ENCODE results near the gene LPP. TPM values are rescaled to one million over a fixed set of nuclear protein-coding genes. Genes with fewer than 3 reads are reported as not detected.

The LPP gene
- total RNA-seq, 1 experiment from 2014 or later: 22.1 TPM

DNA sequence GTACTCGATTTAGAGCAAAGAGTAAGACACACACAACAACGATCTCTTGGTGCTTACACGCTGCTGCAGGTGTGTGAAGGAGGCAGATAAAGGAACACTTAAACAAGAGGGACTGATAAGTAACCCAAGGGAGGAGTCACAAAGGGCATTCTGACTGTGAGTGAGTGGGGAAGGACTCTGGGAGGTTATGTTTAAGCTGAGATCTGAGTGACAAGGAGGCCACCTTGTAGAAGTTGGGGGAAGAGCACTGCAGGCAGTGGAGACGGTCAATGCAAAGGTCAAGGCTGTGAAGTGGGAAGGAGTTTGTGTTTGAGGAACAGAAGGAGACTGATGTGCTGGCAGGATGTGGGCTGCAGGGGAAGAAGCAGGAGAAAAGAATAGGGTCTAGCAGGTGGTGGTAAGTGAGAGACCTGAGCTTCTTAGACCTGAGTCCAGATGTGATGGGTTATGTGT, 63.1 kb downstream of the LPP start:
- no peak for DNase-seq (ENCODE audit: extremely low read depth, low read depth)

DNA sequence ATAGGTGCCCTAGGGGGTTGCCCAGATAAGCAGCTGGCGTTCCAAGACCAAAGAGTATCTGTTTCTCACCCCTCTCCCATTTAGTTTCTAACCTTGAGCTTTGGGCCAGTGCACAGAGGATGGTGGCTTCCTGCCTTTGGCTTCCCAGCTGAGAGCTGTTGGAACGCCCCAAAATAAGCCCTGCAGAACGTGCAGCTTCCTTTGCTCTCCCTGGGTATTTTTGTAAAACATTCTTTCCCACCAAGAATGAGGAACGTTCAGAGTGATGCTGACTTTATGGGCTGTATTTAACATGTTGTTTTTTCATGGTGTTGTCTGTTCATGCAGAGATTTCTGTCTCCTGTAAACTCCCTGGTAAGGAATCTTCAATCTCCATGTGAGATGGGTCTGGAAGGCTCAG, 63.8 kb downstream of the LPP start:
- no peak for DNase-seq (ENCODE audit: extremely low read depth, low read depth)

DNA sequence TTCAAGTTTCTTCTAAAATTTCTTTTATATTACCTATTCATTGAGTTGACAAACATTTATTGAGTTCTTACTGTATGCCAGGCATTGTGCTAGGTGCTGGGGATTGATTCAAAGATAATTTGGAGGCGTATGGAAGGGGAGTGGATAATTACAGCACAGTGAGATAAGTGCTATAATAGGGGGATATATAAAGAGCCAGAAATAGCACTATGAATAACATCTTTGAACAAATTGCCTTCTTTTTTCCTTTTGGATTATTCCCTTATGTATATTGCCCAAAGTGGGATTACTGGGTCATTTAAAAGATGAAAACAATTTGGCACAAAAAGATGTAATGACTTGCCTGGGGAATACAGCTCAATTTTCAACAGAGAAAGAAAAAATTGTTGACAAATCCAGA, 64.6 kb downstream of the LPP start:
- no peak for DNase-seq (ENCODE audit: extremely low read depth, low read depth)

DNA sequence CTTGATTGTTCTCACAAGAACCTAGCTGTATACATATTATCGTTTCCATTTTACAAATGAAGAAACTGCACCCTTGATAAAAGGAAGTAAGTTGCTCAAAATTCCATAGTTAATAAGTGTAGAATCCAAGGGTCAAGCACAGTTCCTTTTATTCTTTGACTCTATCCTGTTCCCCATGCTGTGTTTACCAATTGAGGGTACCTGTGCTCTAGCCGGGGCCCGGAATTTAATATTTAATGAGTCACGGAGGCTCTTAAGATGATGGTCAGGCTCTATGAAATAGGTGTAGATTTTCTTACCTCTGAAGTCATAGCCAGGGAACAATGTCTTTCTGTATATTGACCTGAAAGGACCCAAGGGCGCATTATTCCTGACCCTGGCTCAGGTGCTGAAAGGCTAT, 65.2 kb downstream of the LPP start:
- DNase-seq (ENCODE audit: extremely low read depth, low read depth): no peak

DNA sequence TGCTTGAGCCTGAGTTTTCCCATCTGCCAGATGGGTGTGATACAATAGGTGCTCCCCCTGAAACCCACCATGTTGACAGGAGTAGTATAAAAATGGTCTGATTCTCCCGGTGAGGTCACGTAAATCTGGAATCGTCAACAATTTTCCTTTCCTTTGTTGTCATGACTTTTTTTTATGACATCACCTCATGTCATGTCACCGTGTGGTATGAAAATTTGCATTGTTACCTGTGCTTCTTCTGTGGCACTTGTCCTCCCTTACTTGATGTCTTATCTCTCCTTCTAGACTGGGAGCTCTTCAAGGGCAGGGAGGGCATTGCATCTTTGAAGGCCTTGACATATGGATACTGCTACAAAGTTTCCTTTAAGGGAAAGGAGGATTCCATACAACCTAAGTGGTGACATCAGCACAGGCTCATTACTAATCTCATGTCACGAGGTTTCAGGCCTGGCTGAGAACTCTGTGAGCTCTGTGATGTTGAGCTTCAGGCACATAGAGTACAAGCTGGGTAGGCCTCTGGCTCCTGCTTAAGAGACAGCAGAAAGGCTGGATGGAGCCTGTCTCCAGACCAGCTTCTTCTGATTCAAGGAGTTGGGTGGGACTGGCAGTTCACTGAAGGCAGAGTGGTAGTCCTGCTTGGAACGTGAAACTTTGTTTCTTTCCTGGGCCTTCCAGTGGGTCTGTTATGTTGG, 66.3 kb downstream of the LPP start:
- DNase-seq (ENCODE audit: extremely low read depth, low read depth): no peak

DNA sequence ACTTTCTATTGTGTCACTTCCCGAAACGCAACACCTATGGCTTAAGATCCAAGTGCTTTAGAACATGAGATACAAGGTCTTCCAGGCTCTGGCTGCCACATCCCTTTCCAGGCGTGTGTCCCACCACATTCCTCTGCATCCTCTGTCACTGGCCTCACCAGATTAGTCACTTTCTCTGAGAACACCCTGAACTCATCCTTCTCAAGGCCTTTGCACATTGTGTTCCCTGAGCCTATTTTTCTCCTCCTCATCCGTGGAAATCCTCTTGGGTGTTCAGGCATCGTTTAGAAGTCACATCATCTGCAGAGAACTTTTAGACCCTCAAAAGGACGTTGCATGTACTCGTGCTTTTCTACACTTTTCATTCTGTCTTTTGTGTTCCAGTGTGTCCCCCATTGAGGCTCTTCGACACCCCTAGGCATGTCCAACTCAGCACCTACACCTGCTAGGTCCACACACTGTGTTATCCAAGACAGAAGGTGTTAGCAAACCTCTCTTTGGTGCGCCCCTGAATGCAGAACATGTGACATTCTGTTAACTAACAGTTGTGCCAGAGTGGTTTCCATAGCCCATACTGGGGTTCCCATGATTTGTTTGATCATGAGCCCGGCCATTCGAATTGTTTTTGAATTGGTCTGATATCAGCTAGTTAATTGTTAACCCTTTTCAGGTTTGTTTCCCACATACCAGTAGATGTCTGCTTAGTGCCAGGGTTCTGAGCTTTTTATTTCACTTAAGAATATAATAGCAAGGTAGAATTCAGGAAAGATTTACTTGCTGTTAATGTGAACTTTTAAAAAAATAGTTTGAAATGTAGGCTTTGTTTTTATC, 67.2 kb downstream of the LPP start:
- DNase-seq (ENCODE audit: extremely low read depth, low read depth): no peak

DNA sequence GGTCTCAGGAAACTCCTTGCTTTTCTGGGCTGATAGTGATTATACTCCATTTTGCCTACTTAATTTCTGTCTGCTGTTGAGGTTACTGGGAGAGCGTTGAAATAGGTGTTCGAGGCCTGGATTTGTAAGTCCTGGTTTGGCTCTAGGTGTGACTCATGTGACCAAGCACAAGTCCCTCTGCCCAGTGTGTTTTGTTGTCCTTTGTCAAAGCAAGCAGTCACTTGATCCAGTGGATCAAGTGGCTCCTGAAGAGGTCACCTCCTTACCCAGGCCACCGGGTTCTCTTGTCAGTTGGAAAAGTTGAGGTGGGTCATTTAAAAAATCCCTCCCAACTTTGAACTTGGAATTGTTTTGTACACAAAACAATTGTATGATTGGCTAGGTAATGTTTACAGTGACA, 70.0 kb downstream of the LPP start:
- DNase-seq (ENCODE audit: extremely low read depth, low read depth): no peak

DNA sequence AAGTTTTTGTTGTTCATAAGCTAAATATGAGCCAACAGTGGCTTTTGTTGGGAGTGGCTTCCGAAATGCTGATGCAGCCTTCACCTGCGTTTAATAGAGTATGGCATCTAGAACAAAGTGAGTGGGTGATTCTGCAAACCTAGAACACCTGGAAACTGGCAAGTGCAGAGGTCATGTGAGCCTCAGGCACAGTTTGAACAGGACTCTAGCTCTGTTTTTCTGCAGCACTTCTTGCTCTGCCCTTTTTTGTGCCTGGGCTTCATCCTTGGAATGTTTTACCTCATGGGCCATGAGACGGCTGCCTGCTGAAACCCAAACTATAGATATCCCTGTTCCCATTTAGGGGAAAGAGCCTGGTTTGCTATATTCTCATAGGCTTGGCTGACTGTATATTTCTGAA, 73.5 kb downstream of the LPP start:
- DNase-seq (ENCODE audit: extremely low read depth, low read depth): no peak

DNA sequence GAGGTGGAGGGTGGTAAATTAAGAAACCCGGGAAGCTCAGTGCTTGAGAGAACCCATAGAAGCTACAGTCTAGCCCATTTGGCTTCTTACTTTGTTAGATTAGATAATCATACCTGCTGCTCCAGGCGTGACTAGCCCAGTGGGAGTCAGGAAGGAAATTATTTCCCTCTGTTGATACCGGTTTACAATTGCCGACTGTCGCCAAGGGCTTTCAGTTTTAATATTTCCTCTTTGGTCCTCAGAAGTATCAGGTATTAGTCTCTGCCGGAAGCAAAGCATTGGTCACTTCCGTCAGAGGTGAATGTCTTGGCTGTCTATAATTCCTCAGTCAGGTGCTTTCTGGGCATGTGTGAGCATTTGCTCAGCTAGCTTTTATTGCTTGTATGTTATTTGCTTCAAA, 75.2 kb downstream of the LPP start:
- no peak for DNase-seq (ENCODE audit: extremely low read depth, low read depth)

DNA sequence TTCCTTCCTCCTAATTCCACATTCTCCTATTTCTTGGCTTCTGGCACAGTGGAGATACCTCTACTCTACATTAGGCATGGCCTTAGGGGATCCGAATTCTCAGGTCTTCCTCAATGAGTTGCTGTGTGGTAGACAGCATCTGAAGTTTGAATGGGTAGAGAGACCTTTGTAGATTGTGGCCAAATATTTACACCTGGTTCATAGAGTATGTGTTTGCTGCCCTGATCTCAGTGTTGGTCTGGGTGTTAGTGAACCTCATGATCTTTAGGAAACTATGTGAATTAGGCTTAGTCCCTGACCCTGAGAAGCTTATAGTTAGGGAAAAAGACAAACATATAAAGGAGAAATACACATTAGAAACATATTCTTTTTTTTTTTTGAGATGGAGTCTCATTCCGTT, 75.8 kb downstream of the LPP start:
- no peak for DNase-seq (ENCODE audit: extremely low read depth, low read depth)

DNA sequence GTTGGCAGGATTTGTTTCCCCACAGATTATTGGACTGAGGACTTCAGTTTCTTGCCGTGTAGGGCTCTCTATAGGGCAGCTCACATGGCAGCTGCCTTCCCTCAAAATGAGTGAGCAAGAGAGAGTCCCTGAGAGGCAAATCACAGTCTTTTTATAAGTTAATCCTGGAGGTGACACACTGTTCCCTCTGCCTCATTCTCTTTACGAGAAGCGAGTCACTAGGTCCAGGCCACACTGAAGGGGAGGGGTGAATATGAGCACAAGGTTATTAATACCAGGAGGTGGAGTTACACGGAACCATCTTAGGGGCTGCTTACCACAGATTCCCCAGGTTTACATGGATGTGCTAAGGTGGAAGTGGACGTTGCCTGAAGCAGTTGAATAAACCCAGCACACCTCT, 77.0 kb downstream of the LPP start:
- DNase-seq (ENCODE audit: extremely low read depth, low read depth): no peak

DNA sequence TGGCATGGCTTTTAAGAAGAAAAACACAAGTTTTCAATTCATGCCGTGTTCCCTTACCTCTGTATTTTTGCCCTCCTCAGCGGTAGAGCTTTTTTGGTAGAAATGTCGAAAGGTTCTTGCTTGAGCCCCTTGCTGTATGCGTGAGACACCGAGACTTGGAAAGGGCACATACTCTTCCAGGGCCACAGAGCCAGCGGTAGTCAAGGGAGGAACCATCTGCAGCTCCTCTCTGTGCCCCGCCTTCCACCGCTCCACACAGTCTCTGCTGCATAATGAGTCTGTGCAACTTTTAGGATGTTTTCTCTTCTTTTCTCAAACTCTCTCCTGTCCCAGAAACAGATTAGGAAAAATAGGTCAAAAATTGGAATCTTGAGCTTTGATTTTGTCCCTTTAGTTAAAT, 77.5 kb downstream of the LPP start:
- DNase-seq (ENCODE audit: extremely low read depth, low read depth): no peak

DNA sequence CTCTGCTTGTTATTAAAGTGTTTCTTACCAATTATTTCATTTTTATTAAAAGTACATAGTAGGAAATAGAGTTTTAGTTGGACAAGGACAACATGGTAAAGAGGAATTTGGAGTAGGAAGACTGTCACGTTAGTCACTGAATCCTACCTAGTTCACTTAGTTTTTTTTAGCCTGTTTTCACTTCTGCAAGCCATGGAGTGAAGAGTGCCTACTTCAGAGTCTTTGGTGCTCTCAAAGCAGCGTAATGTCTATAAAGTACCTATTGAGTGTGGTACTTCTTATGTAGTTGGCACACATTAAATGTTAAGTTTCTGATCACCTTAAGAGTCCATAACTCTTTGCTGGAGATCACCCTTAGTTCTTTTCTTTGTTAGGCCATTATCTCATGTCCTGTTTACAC, 78.7 kb downstream of the LPP start:
- no peak for DNase-seq (ENCODE audit: extremely low read depth, low read depth)

DNA sequence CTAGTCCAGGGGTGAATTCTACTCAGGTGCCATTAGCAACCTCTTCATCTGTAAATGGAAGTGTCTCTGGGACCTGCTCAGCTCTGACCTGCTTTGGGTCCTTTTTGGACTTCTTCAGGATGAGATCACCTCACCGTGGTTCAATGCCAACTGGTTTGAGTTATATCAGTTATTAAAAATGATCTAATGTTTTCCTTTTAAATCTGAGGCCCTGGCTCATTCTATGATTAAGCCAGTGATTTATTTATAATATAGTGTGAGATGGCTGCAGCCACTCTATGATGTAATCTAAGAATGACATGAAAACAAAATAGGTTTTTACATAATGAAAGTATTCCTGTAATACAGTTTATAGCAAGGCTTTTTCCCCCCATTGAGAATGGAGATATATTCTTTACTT, 79.4 kb downstream of the LPP start:
- no peak for DNase-seq (ENCODE audit: extremely low read depth, low read depth)

DNA sequence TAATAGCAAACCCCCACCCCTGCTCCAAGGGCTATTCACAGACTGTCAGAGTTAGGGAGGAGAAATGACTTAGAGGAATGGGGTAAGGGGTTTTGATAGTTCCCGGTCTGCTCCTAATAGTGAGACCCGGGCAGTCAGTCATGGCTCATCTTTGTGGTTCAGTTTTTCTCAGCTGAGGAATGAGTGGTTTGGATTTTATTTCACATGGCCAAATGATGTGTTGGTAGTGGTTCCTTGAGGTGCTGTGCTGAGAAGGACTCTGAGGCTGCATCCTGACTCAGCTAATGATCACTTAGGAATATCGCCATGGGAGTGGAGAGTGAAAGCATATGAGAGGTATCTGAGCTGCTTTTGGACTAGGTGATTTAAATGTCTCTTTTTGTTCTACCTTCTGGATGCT, 80.2 kb downstream of the LPP start:
- no peak for DNase-seq (ENCODE audit: extremely low read depth, low read depth)

DNA sequence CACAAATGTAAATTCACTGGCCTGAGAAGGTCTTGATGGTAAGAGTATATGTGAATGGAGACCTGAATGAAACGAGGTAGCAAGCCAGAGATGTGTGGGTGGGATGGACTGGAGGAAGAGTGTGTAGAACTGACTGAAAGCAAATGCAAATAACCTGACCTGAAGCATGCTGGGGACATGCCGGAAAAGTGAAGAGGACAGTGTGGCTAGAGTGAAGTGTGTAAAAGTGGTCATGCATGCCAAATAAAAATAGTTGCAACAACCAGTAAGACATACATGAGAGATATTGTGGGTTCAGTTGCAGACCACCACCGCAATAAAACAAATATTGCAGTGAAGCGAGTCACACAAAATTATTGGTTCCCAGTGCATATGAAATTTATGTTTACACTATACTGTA, 82.3 kb downstream of the LPP start:
- no peak for DNase-seq (ENCODE audit: extremely low read depth, low read depth)

DNA sequence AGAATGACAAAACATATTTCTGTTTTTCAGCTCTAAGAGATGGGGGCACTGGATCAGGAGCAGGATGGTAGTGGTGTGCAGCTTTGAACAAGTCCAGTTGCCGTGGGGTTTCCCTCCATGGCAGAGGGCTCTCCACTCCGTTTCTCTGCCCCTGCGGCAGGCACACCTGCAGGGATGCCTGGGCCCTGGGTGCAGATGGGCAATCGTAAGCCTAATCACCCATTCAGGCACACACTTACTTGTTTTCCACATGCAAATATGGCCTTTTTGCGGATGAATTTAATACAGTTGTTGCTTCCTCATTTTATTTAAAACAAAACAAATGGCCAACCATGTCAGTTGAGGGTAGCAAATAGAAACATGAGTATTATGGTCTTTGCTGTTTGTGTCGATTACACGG, 85.1 kb downstream of the LPP start:
- no peak for DNase-seq (ENCODE audit: extremely low read depth, low read depth)

DNA sequence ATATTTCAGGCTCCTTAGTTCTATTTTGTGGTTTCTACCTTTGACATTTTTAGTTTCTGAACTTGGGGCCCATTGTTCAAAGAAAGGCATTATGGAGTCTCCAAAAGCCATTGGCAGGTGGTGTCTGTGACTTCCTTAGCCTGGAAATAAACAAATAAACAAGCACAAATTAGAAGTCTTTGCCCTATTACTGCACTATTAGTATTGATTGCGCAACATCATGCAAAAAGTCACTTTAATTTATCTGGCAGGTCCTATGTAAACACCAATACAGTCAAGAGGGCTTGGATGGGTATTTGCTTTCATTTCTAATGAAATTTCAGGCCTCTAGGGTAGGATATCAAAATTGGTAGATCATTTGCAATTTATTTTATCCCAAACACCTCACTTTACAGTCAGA, 85.6 kb downstream of the LPP start:
- no peak for DNase-seq (ENCODE audit: extremely low read depth, low read depth)

DNA sequence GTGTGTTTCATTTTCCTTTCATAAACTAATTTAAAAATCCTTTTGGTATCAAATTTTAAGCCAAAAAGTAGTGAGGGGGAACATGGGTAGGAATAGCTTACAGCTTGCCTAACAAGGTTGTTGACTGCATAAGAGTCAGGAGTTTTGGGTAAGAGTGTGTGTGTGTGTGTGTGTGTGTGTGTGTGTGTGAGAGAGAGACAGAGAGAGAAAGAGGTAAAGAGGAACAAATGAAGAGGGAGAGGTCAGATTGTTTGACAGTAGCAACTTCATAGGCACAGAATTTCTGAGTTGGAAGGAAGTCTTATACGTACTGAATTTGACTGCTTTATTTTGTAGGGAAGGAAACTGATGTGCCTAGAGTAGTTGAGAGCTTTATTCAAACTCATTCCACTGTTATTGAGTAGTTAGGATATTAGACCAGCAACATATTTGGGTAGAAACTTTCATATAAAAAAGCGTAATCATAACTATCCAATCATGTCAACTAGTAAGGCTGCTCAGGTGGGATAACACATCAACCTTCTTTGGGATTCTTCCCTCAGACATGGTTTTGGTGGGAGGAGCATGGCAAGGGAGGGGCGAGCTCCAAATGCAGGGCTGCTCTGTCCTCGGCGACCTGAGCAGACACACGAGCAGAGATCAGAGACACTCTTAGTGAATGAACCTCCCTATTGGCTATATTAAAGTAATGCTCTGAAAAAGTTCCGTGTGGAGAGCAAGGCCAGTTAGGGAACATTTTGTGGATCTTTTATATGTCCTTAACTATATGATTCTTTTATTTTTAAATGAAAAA, 86.4 kb downstream of the LPP start:
- DNase-seq (ENCODE audit: extremely low read depth, low read depth): no peak

DNA sequence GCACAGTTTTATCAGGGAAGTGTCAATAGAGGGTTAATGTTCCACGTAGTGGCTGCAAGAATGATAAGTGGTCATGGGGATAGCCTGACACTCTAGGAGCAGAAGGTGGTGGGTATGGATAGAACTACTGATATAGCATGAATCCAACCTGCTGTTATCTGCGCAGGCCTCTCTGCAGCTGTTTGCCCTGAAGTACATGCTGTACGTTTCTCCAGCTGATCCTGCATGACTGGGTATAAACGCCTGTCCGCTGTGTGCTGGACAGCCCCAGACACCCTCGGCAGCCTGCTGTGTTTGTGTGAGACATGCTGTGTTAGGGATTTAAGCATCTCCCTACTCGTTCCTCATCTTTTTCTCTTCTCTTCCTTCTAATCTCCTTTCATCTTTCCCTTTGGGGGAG, 87.1 kb downstream of the LPP start:
- DNase-seq (ENCODE audit: extremely low read depth, low read depth): no peak

DNA sequence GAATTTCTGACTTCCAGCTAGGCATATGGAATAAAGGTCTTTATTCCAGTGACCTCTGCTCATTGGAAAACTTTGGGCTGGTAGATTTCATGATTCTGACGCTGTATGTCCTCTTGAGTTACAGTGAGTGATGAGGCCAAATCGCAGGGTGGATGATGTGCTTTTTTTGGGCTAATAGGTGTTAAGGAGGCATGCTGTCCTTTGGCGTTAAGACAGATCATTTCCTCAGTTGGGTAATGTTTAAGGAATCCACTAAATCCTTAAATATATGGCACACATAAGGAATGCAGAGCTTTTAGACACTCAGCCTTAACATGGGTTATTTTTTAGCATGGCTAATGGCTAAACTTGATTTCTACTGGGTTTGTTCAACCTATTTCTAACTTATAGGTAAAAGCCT, 87.9 kb downstream of the LPP start:
- DNase-seq (ENCODE audit: extremely low read depth, low read depth): no peak
